ENCODE results near the gene FSIP1. TPM values are rescaled to one million over a fixed set of nuclear protein-coding genes. Genes with fewer than 3 reads are reported as not detected.
A peak's percentile ranks its signal among the peaks of the same experiment; 100 is the strongest.

Gene FSIP1
- total and polyA plus RNA-seq, 3 experiments from 2014 or later = 0.38 to 1.3 (median 0.63) TPM

- H3K27me3 ChIP-seq (ENCODE audit: insufficient read depth, low read length, poor library complexity, severe bottlenecking) = no peaks in the 10 kb centered on the region
- ChIA-PET CTCF (interaction anchor here (0.8 kb wide), 1 partner anchor 25 kb away, joined by 4 read pairs; no protein-coding TSS in a partner anchor), POLR2A (interaction anchor here (0.6 kb wide), 1 partner anchor 11 kb away, joined by 3 read pairs; no protein-coding TSS in a partner anchor)
- peaks cover 11% of the 10 kb centered on the region for H3K4me1 ChIP-seq (ENCODE audit: insufficient read depth, low read length)
- DNase-seq = no peak
- Mint-ChIP-seq H3K27me3 (no peaks in the 10 kb centered on the region), H3K27ac (peak overlapping the region in 1 of 8 donors; percentile 58), H3K4me1 (peaks cover 26 to 32% (median 28%) of the 10 kb centered on the region in 3 donors), H3K9me3 (peaks cover 10 to 15% (median 15%) of the 10 kb centered on the region in 5 donors), H3K4me3 (no peak overlapping the region), H3K36me3 (peaks cover 2 to 46% (median 2%) of the 10 kb centered on the region in 3 donors)
- H3K9me3 ChIP-seq (ENCODE audit: low read length) = no peaks in the 10 kb centered on the region
- no peak overlapping the region for H3K4me3 ChIP-seq (ENCODE audit: low read length)
- no peak overlapping the region for H3K27ac ChIP-seq (ENCODE audit: low read depth, low read length)
- no peaks in the 10 kb centered on the region for H3K36me3 ChIP-seq (ENCODE audit: insufficient read depth, low read length)
Observed at GRCh38 chr15:39618063-39618823, 164.4 kb downstream of the FSIP1 start.

DNA sequence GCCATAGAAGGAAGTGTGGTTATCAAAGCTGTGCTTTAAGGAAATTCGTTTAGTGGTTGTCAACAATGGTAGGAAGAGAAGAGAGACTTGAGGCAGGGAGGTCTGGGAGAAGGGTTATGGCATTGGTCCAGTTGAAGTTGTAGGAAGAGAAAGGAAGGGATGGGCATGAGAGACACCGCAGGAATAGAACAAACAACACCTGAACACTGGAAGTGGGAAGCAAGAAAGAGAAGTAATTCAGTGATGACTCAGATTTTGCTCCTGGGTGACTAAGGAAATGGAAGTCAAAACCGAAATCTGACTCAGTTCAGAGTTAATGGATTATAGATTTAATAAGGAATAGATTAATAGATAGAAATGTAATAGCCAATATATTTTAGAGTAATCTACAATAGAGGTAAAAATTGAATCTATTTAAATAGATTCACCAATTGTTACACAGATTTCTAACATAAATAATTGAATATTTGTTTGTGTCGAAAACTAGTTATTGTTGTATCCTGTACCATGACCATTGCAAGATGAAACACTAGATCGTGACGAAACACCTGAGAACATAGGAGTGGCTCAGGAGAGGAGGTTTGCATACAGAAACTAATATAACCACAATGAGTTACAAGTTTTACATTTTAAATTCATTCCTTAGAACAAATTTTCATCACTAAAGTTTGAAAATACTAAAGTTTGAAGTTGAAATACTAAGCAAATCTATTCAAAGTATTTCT lies 165.7 kb downstream of the FSIP1 start:
- Histone ChIP-seq H3K36me3 (ENCODE audit: insufficient read depth, low read length) (no peaks in the 10 kb centered on the region), H3K4me1 (ENCODE audit: insufficient read depth, low read length) (no peaks in the 10 kb centered on the region), H3K4me3 (ENCODE audit: low read length) (no peak overlapping the region), H3K9me3 (ENCODE audit: low read length) (no peaks in the 10 kb centered on the region), H3K27me3 (ENCODE audit: insufficient read depth, low read length, poor library complexity, severe bottlenecking) (no peaks in the 10 kb centered on the region), H3K27ac (ENCODE audit: low read depth, low read length) (no peak overlapping the region)
- DNase-seq = no peak
- Mint-ChIP-seq H3K36me3 (peaks cover 4 to 54% (median 8%) of the 10 kb centered on the region in 3 donors), H3K4me1 (peaks cover 13 to 18% (median 15%) of the 10 kb centered on the region in 3 donors), H3K27ac (peak overlapping the region in 3 of 8 donors; percentile 1 to 26 (median 7)), H3K9me3 (peaks cover 18 to 27% (median 22%) of the 10 kb centered on the region in 5 donors), H3K4me3 (no peak overlapping the region), H3K27me3 (no peaks in the 10 kb centered on the region)
- CTCF ChIA-PET = interaction anchor here (0.8 kb wide), 1 partner anchor 8 kb away, joined by 3 read pairs; no protein-coding TSS in a partner anchor
- POLR2A ChIA-PET = no interaction called here

DNA sequence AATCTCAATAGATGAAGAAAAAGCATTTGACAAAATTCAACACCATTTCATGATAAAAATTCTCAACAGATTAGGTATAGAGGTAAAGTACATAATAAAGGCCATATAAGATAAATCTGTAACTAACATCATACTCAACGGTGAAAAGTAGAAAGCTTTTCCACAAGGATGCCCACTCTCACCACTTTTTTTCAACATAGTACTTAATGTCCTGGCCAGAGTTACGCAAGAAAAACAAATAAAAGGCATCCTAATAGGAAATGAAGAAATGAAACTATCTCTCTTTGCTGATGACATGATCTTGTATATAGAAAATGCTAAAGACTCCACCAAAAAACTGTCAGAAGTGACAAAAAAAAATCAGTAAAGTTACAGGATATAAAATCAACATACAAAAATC lies 168.8 kb downstream of the FSIP1 start:
- H3K4me3 ChIP-seq (ENCODE audit: low read length) = no peak overlapping the region
- H3K9me3 Mint-ChIP-seq = peaks cover 29 to 54% (median 32%) of the 10 kb centered on the region in 5 donors
- no peaks in the 10 kb centered on the region for H3K27me3 ChIP-seq (ENCODE audit: insufficient read depth, low read length, poor library complexity, severe bottlenecking)
- no peak overlapping the region for H3K4me3 Mint-ChIP-seq
- DNase-seq = no peak
- H3K27ac Mint-ChIP-seq = no peak overlapping the region
- H3K4me1 ChIP-seq (ENCODE audit: insufficient read depth, low read length) = no peaks in the 10 kb centered on the region
- ChIA-PET POLR2A (no interaction called here), CTCF (no interaction called here)
- no peaks in the 10 kb centered on the region for H3K36me3 ChIP-seq (ENCODE audit: insufficient read depth, low read length)
- no peak overlapping the region for H3K27ac ChIP-seq (ENCODE audit: low read depth, low read length)
- H3K9me3 ChIP-seq (ENCODE audit: low read length) = peaks cover 9% of the 10 kb centered on the region
- H3K4me1 Mint-ChIP-seq = peaks cover 3 to 7% (median 6%) of the 10 kb centered on the region in 3 donors
- no peaks in the 10 kb centered on the region for H3K27me3 Mint-ChIP-seq
- H3K36me3 Mint-ChIP-seq = peaks cover 10 to 69% (median 10%) of the 10 kb centered on the region in 3 donors

DNA sequence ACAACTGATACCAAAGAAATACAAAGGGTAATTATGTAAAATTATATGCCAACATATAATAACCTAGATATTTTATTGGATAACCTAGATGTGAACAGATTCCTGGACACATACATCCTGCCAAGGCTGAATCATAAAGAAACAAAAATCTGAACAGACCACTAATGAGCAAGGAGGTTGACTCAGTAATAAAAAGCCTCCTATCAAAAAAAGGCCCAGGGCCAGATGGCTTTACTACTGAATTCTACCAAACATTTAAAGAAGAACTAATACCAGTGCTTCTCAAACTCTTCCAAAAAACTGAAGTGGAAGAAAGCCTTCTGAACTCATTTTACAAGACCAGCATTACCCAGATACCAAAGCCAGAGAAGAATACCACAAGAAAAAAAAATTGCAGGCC lies 169.4 kb downstream of the FSIP1 start:
- no peak for DNase-seq
- Histone ChIP-seq H3K4me1 (ENCODE audit: insufficient read depth, low read length) (no peaks in the 10 kb centered on the region), H3K9me3 (ENCODE audit: low read length) (peaks cover 9% of the 10 kb centered on the region), H3K27ac (ENCODE audit: low read depth, low read length) (no peak overlapping the region), H3K4me3 (ENCODE audit: low read length) (no peak overlapping the region), H3K36me3 (ENCODE audit: insufficient read depth, low read length) (no peaks in the 10 kb centered on the region), H3K27me3 (ENCODE audit: insufficient read depth, low read length, poor library complexity, severe bottlenecking) (no peaks in the 10 kb centered on the region)
- Mint-ChIP-seq H3K9me3 (peaks cover 29 to 59% (median 36%) of the 10 kb centered on the region in 5 donors), H3K27ac (no peak overlapping the region), H3K27me3 (no peaks in the 10 kb centered on the region), H3K36me3 (peaks cover 10 to 69% (median 12%) of the 10 kb centered on the region in 3 donors), H3K4me3 (no peak overlapping the region), H3K4me1 (peaks cover 9 to 13% (median 12%) of the 10 kb centered on the region in 3 donors)
- POLR2A ChIA-PET = no interaction called here
- CTCF ChIA-PET = no interaction called here

GRCh38 chr15:39610665-39611064 lies 172.0 kb downstream of the FSIP1 start:
- Mint-ChIP-seq H3K27ac (no peak overlapping the region), H3K36me3 (peaks cover 8 to 66% (median 12%) of the 10 kb centered on the region in 3 donors), H3K4me3 (no peak overlapping the region), H3K4me1 (peaks cover 11 to 14% (median 13%) of the 10 kb centered on the region in 3 donors), H3K27me3 (no peaks in the 10 kb centered on the region), H3K9me3 (peaks cover 29 to 57% (median 36%) of the 10 kb centered on the region in 5 donors)
- no peak overlapping the region for H3K4me3 ChIP-seq (ENCODE audit: low read length)
- no peaks in the 10 kb centered on the region for H3K4me1 ChIP-seq (ENCODE audit: insufficient read depth, low read length)
- ChIA-PET CTCF (interaction anchor here (1.1 to 1.4 kb wide), 3 partner anchors 11 to 14 kb away, joined by 3 to 4 read pairs (median 3); no protein-coding TSS in a partner anchor), POLR2A (interaction anchor here (0.7 to 2.5 kb wide), 2 partner anchors 13 to 202 kb away, joined by 3 to 13 read pairs; no protein-coding TSS in a partner anchor)
- H3K27me3 ChIP-seq (ENCODE audit: insufficient read depth, low read length, poor library complexity, severe bottlenecking) = no peaks in the 10 kb centered on the region
- H3K27ac ChIP-seq (ENCODE audit: low read depth, low read length) = no peak overlapping the region
- H3K36me3 ChIP-seq (ENCODE audit: insufficient read depth, low read length) = no peaks in the 10 kb centered on the region
- H3K9me3 ChIP-seq (ENCODE audit: low read length) = peaks cover 9% of the 10 kb centered on the region
- no peak for DNase-seq

DNA sequence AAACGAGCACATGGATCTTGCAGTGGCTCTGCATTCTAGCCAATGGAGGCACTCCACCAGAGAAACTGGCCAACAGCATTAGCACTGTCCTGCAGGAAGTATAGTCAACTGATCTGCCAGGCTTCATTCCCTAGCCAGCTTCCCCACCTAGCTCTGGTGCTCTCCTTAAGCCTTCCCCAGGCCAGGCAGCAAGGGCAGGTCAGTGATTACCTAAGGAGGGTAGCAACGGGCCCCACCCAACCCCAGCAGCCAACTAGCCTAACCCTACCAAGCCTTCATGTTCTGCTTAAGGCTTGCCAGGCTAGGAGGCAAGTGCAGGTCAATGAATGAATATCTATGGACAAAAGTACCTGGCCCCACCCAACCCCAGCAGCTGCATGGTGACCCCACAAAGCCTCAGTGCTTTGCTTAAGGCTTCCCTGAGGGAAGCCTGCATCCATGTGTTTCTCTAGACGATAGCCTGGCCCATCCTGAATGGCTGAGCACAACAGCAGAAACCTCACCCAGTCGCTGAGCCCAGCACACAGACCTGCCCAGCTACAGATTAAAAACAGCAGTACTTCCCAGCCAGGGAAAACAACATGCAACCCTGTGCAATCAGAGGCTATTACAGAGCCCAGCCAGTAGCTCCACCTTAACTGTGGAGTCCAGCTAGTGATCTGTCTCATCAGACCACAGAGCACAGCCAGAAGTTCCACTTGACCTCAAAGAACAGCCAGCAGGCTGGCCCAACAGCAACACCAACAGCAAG lies 173.3 kb downstream of the FSIP1 start:
- H3K36me3 Mint-ChIP-seq = peaks cover 8 to 59% (median 10%) of the 10 kb centered on the region in 3 donors
- no peaks in the 10 kb centered on the region for H3K27me3 Mint-ChIP-seq
- Histone ChIP-seq H3K4me1 (ENCODE audit: insufficient read depth, low read length) (no peaks in the 10 kb centered on the region), H3K4me3 (ENCODE audit: low read length) (no peak overlapping the region), H3K27ac (ENCODE audit: low read depth, low read length) (no peak overlapping the region), H3K9me3 (ENCODE audit: low read length) (peaks cover 9% of the 10 kb centered on the region), H3K36me3 (ENCODE audit: insufficient read depth, low read length) (no peaks in the 10 kb centered on the region), H3K27me3 (ENCODE audit: insufficient read depth, low read length, poor library complexity, severe bottlenecking) (no peaks in the 10 kb centered on the region)
- DNase-seq = no peak
- H3K4me3 Mint-ChIP-seq = no peak overlapping the region
- peaks cover 11 to 17% (median 12%) of the 10 kb centered on the region in 3 donors for H3K4me1 Mint-ChIP-seq
- H3K27ac Mint-ChIP-seq = peak overlapping the region in 1 of 8 donors; percentile 38
- CTCF ChIA-PET = interaction anchor here (1.0 to 2.1 kb wide), 4 partner anchors 14 to 77 kb away, joined by 3 to 7 read pairs (median 4); partner anchors contain the start of gene THBS1
- POLR2A ChIA-PET = interaction anchor here (2.5 kb wide), 1 partner anchor 14 kb away, joined by 13 read pairs; no protein-coding TSS in a partner anchor
- H3K9me3 Mint-ChIP-seq = peaks cover 23 to 57% (median 36%) of the 10 kb centered on the region in 5 donors

All from CD8-positive, alpha-beta memory T cell (primary cell).